Prostate gland (tissue), 2 donors: ENCODE data around the gene CFAP157.

Experiments
- CTCF ChIP-seq, 4 experiments: fragments of 200-600 bp in 2 of 4; fragments of 450-650 bp in 2 of 4; sonication (generic) in 2 of 4; IDR thresholded peaks; 1 replicate in 3 of 4; 2 replicates in 1 of 4; pipeline ENCODE4 v1.5.1; 2016 to 2019; ENCODE audit warnings: antibody characterized with exemption in 4 of 4, mild to moderate bottlenecking in 2 of 4, moderate library complexity in 2 of 4
- POLR2A ChIP-seq: fragments of 450-650 bp; IDR thresholded peaks from one replicate; pipeline ENCODE4 v1.6.1; 2016; ENCODE audit warnings: antibody characterized with exemption, mild to moderate bottlenecking

DNA sequence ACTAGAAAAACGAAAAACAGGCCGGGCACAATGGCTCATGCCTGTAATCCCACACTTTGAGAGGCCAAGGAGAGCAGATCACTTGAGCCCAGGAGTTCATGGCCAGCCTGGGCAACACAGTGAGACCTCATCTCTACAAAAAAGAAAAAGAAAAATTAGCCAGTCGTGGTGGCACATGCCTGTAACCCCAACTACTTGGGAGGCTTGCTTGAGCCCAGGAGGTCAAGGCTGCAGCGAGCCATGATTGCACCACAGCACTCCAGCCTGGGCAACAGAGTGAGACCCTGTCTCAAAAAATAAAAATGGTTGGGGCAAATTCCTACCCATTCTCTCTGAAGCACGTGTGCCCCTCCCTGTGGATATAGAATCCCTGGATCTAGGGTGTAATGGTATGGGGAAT lies 8.4 kb upstream of the CFAP157 start:
- no peak for TF ChIP-seq POLR2A
- TF ChIP-seq CTCF (IDR thresholded peaks at IDR 0.05): no peak
